Endothelial cell of umbilical vein (primary cell): ENCODE results near the gene UBFD1. TPM values are rescaled to one million over a fixed set of nuclear protein-coding genes. Genes with fewer than 3 reads are reported as not detected.

Source experiments
- BruUV-seq: library from RNA; stranded (reverse); fragments of 400-500 nt; replicated peaks from 2 replicates; lab custom pipeline; 2021; lab: Mats Ljungman, UMichigan
- CTCF ChIA-PET: fragments of 300-600, 350-600 bp; sonication (Branson Sonifier 250); formaldehyde crosslinking; loops from one replicate; lab custom pipeline; 2021; ENCODE audit warnings: antibody characterized with exemption, inconsistent platforms; lab: Charles Lee
- POLR2A ChIA-PET: fragments of 300-600, 350-600 bp; sonication (Branson Sonifier 250); formaldehyde crosslinking; loops from one replicate; lab custom pipeline; 2021; ENCODE audit warnings: antibody characterized with exemption, inconsistent platforms; lab: Charles Lee
- DNase-seq: peaks from one replicate; pipeline ENCODE4 v3.0.0-alpha.2; 2011; ENCODE audit warnings: low read depth, low spot score
- FAIRE-seq: peaks from 2 replicates; lab custom pipeline; 2011; peaks lifted over from hg19 to GRCh38; lab: Jason Lieb, UNC
- H2AFZ ChIP-seq: 2 replicates; pipeline ENCODE4 v1.6.0; 2012; ENCODE audit warnings: low read depth, low read length, control low read depth, inconsistent platforms
- H3K27ac ChIP-seq: 2 replicates; pipeline ENCODE4 v1.5.1; 2011; ENCODE audit warnings: low read depth, mild to moderate bottlenecking, control low read depth, low read length, moderate library complexity; ENCODE audit not compliant: insufficient read depth
- H3K27me3 ChIP-seq, 2 experiments: 2 replicates each; pipeline versions ENCODE4 v1.6.0 to v1.6.1; 2011; ENCODE audit warnings: low read length in 2 of 2, mixed read lengths in 1 of 2; ENCODE audit not compliant: control insufficient read depth in 2 of 2, insufficient read depth in 2 of 2
- H3K36me3 ChIP-seq, 2 experiments: 2 replicates in 1 of 2; 3 replicates in 1 of 2; pipeline ENCODE4 v1.5.1; 2011; ENCODE audit warnings: low read length in 2 of 2, mild to moderate bottlenecking in 1 of 2, moderate library complexity in 1 of 2; ENCODE audit not compliant: control insufficient read depth in 2 of 2, insufficient read depth in 2 of 2; ENCODE audit errors: extremely low read depth in 1 of 2
- H3K4me1 ChIP-seq: 3 replicates; pipeline ENCODE4 v1.5.1; 2011; ENCODE audit warnings: mild to moderate bottlenecking, low read length; ENCODE audit not compliant: control insufficient read depth, insufficient read depth; ENCODE audit errors: extremely low read depth
- H3K4me2 ChIP-seq: 2 replicates; pipeline ENCODE4 v1.6.1; 2011; ENCODE audit warnings: low read length, control low read depth, mixed read lengths; ENCODE audit not compliant: insufficient read depth
- H3K4me3 ChIP-seq, 3 experiments: fragments of 200-600 bp in 1 of 3; sonication (generic), shearing (Covaris generic) in 1 of 3; replicated peaks in 1 of 3; 2 replicates each; pipeline ENCODE4 v1.5.1; 2011 to 2016; ENCODE audit warnings: control low read depth in 3 of 3, low read length in 3 of 3, mild to moderate bottlenecking in 2 of 3, inconsistent platforms in 1 of 3, low read depth in 1 of 3, moderate library complexity in 1 of 3; ENCODE audit not compliant: insufficient read depth in 1 of 3
- H3K79me2 ChIP-seq: 2 replicates; pipeline ENCODE4 v1.6.0; 2012; ENCODE audit warnings: low read length, inconsistent platforms; ENCODE audit not compliant: control insufficient read depth, insufficient read depth
- H3K9ac ChIP-seq: replicated peaks from 2 replicates; pipeline ENCODE3; 2011; ENCODE audit warnings: low read length, control low read depth; ENCODE audit not compliant: insufficient read depth; ENCODE audit errors: extremely low read depth
- H3K9me1 ChIP-seq: replicated peaks from 3 replicates; pipeline ENCODE4 v1.6.0; 2011; ENCODE audit warnings: mild to moderate bottlenecking, low read length; ENCODE audit not compliant: control insufficient read depth, insufficient read depth; ENCODE audit errors: extremely low read depth
- H3K9me3 ChIP-seq: replicated peaks from 2 replicates; pipeline ENCODE4 v1.5.1; 2012; ENCODE audit warnings: low read length, inconsistent platforms; ENCODE audit not compliant: control insufficient read depth, insufficient read depth
- H4K20me1 ChIP-seq: replicated peaks from 2 replicates; pipeline ENCODE3; 2011; ENCODE audit warnings: mild to moderate bottlenecking, low read length; ENCODE audit not compliant: control insufficient read depth, insufficient read depth; ENCODE audit errors: extremely low read depth
- CTCF ChIP-seq, 2 donors: IDR thresholded peaks; 1 replicate in 1 of 2; 2 replicates in 1 of 2; pipeline ENCODE4 v1.5.1; 2011; ENCODE audit warnings: low read length in 2 of 2, mild to moderate bottlenecking in 2 of 2, moderate library complexity in 2 of 2, control low read depth in 1 of 2, inconsistent platforms in 1 of 2, low read depth in 1 of 2; ENCODE audit not compliant: insufficient read depth in 1 of 2; ENCODE audit errors: extremely low read depth in 1 of 2
- EZH2 ChIP-seq: IDR thresholded peaks from 2 replicates; pipeline ENCODE4 v1.6.1; 2012; ENCODE audit warnings: borderline replicate concordance, low read depth, mild to moderate bottlenecking, moderate library complexity, low read length, inconsistent platforms; ENCODE audit not compliant: severe bottlenecking
- FOS ChIP-seq: IDR thresholded peaks from 2 replicates; pipeline ENCODE4 v1.6.1; 2011; ENCODE audit warnings: mild to moderate bottlenecking, low read length, moderate library complexity, borderline replicate concordance; ENCODE audit not compliant: insufficient read depth
- GATA2 ChIP-seq: IDR thresholded peaks from 2 replicates; pipeline ENCODE4 v1.7.0; 2011; ENCODE audit warnings: low read depth, mild to moderate bottlenecking, moderate library complexity, mixed read lengths, low read length; ENCODE audit not compliant: insufficient read length, insufficient read depth
- JUN ChIP-seq: IDR thresholded peaks from 2 replicates; pipeline ENCODE4 v1.6.1; 2011; ENCODE audit warnings: borderline replicate concordance, low read depth; ENCODE audit not compliant: insufficient read length, insufficient read depth
- MAX ChIP-seq: IDR thresholded peaks from 2 replicates; pipeline ENCODE4 v1.6.1; 2011; ENCODE audit not compliant: insufficient read depth, insufficient read length
- MYC ChIP-seq: IDR thresholded peaks from one replicate; pipeline ENCODE4 v1.6.1; 2011; ENCODE audit warnings: mild to moderate bottlenecking, low read depth, low read length
- POLR2A ChIP-seq: IDR thresholded peaks from 2 replicates; pipeline ENCODE4 v1.6.1; 2012; ENCODE audit warnings: low read depth, mild to moderate bottlenecking, control low read depth, low read length
- POLR2AphosphoS5 ChIP-seq: IDR thresholded peaks from 2 replicates; pipeline ENCODE4 v1.6.1; 2012; ENCODE audit warnings: low read depth, mild to moderate bottlenecking, control low read depth, low read length, moderate library complexity; ENCODE audit not compliant: insufficient read depth
- dilution Hi-C: fragments of 300-500 bp; cut with MboI; formaldehyde crosslinking; loops from one replicate; pipeline ENCODE4 v1.15.0; 2019; ENCODE audit warnings: low sequenced_read_pairs; ENCODE audit not compliant: extremely low pct_ligation_motif_present
- intact Hi-C: fragments of 100-400 bp; cut with micrococcal nuclease; formaldehyde crosslinking; loops from one replicate; pipeline ENCODE4 v1.10.0; 2022
- polyA plus RNA-seq, 4 experiments: library from polyadenylated mRNA; depleted of rRNA in 3 of 4; stranded (reverse) in 3 of 4; unstranded in 1 of 4; fragments of >200 nt; gene quantifications; 2 replicates each; pipeline versions ENCODE4 v1.2.1 to v1.2.3, GENCODE V29; 2011 to 2012; ENCODE audit warnings: missing spikeins in 1 of 4
- total RNA-seq: library from RNA; stranded (reverse); gene quantifications from 2 replicates; pipeline ENCODE4 v1.2.3, GENCODE V29; 2021

UBFD1 gene
- total and polyA plus RNA-seq, 2 donors (not counting 3 experiments of a cell fraction or from before 2014, with no cell fraction given): 50.0 to 69.9 TPM

- H3K4me2 ChIP-seq: no peak overlapping the region
- CTCF ChIA-PET: no interaction called here
- H3K36me3 ChIP-seq: peaks cover 7 to 10% of the 10 kb centered on the region in 2 experiments
Observed at GRCh38 chr16:23534868-23535860, 22.4 kb upstream of the UBFD1 start.

More at GRCh38 chr16:23534868-23535860, 22.4 kb upstream of the UBFD1 start:
- no peaks in the 10 kb centered on the region for H3K79me2 ChIP-seq
- intact Hi-C loops (no loop called here), dilution Hi-C loops (no loop called here)
- H3K4me3 ChIP-seq: no peak overlapping the region
- no peak for DNase-seq
- no peak overlapping the region for H3K9ac ChIP-seq
- POLR2A ChIA-PET: no interaction called here
- TF ChIP-seq GATA2 (no peak), FOS (no peak), POLR2A (no peak), JUN (no peak), CTCF (IDR thresholded peaks at IDR 0.05; ENCODE audit: extremely low read depth in 1 of 2, insufficient read depth in 1 of 2, low read depth in 1 of 2, low read length in 2 of 2) (no peak), POLR2AphosphoS5 (no peak), MAX (no peak), MYC (no peak), EZH2 (no peak)
- no TSS peak for BruUV-seq
- no peaks in the 10 kb centered on the region for H3K4me1 ChIP-seq
- H3K27ac ChIP-seq: no peak overlapping the region
- no peaks in the 10 kb centered on the region for H3K27me3 ChIP-seq
- no peaks in the 10 kb centered on the region for H3K9me1 ChIP-seq
- peaks cover under 1% of the 10 kb centered on the region for H4K20me1 ChIP-seq
- no peak overlapping the region for H2AFZ ChIP-seq
- no peaks in the 10 kb centered on the region for H3K9me3 ChIP-seq
- FAIRE-seq: no peak
